ENCODE measurements around the gene PLB1.

DNA sequence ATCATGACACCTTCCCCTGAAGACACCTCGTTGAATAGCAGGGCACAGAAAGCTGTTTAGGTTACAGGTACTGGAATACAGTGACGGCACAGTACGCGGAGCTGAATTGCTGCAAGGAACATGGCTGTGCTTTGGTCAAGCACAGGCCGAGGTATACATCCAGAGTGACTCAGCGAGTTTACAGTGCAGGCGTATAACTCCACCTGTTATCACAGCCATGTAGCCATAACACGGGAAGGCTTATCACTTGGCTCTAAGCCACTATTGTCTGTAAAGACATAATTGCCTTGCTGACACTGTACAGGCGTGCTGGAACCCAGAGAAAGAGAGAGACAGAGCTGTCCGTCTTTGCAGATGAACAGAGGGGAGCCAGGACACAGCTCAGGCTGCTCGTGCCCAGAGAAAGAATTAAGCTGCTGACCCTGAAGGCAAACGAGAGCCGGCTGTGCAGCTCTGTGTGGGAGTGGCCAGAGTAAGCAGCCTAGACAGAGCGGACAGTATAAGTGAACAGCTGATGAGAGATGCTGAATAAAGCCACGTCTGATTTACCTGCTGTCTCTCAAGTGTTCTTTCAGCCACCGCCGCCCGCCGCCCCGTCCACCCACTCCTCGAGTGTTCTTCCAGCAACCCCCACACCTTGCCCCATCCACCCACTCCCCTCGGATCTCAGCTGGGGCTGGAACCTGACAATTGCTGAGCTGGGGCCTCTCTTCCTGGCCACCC lies 168.4 kb downstream of the PLB1 start:
- TF ChIP-seq, protein P1, sequence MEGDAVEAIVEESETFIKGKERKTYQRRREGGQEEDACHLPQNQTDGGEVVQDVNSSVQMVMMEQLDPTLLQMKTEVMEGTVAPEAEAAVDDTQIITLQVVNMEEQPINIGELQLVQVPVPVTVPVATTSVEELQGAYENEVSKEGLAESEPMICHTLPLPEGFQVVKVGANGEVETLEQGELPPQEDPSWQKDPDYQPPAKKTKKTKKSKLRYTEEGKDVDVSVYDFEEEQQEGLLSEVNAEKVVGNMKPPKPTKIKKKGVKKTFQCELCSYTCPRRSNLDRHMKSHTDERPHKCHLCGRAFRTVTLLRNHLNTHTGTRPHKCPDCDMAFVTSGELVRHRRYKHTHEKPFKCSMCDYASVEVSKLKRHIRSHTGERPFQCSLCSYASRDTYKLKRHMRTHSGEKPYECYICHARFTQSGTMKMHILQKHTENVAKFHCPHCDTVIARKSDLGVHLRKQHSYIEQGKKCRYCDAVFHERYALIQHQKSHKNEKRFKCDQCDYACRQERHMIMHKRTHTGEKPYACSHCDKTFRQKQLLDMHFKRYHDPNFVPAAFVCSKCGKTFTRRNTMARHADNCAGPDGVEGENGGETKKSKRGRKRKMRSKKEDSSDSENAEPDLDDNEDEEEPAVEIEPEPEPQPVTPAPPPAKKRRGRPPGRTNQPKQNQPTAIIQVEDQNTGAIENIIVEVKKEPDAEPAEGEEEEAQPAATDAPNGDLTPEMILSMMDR (IDR thresholded peaks at IDR 0.05; ENCODE audit: poor library complexity, severe bottlenecking) = no peak
- no peak for TF ChIP-seq POLR2AphosphoS5 (IDR thresholded peaks at IDR 0.05)

Measured in neural cell (in vitro differentiated cells).